Keratinocyte (primary cell): Measurements from ENCODE around the gene SKP2. TPM values are rescaled to one million over a fixed set of nuclear protein-coding genes. Genes with fewer than 3 reads are reported as not detected.

Experiments
- DNase-seq: peaks from one replicate; pipeline ENCODE4 v3.0.0-alpha.2; 2011; ENCODE audit warnings: low read depth, missing footprints, low spot score
- FAIRE-seq: peaks from 2 replicates; lab custom pipeline; 2011; peaks lifted over from hg19 to GRCh38; lab: Jason Lieb, UNC
- H2AFZ ChIP-seq: 2 replicates; pipeline ENCODE4 v1.6.0; 2012; ENCODE audit warnings: low read length, control low read depth, inconsistent platforms; ENCODE audit not compliant: control insufficient read depth
- H3K27ac ChIP-seq: 2 replicates; pipeline ENCODE4 v1.5.1; 2011; ENCODE audit warnings: low read length; ENCODE audit not compliant: control insufficient read depth, insufficient read depth
- H3K27me3 ChIP-seq: 3 replicates; pipeline ENCODE4 v1.6.0; 2011; ENCODE audit warnings: low read length; ENCODE audit not compliant: control insufficient read depth, insufficient read depth; ENCODE audit errors: extremely low read depth
- H3K36me3 ChIP-seq, 2 experiments: 2 replicates in 1 of 2; 3 replicates in 1 of 2; pipeline ENCODE4 v1.5.1; 2011; ENCODE audit warnings: low read length in 2 of 2, mild to moderate bottlenecking in 1 of 2; ENCODE audit not compliant: control insufficient read depth in 2 of 2, insufficient read depth in 2 of 2; ENCODE audit errors: extremely low read depth in 1 of 2
- H3K4me1 ChIP-seq: 3 replicates; pipeline ENCODE4 v1.5.1; 2011; ENCODE audit warnings: low read length; ENCODE audit not compliant: control insufficient read depth, insufficient read depth; ENCODE audit errors: extremely low read depth
- H3K4me2 ChIP-seq: 3 replicates; pipeline ENCODE4 v1.6.0; 2011; ENCODE audit warnings: low read depth, low read length; ENCODE audit not compliant: control insufficient read depth, insufficient read depth; ENCODE audit errors: extremely low read depth
- H3K4me3 ChIP-seq, 3 experiments: fragments of 200-600 bp in 1 of 3; sonication (generic) in 1 of 3; 2 replicates in 2 of 3; 3 replicates in 1 of 3; pipeline ENCODE4 v1.5.1; 2011 to 2016; ENCODE audit warnings: low read length in 3 of 3, mild to moderate bottlenecking in 3 of 3, control low read depth in 2 of 3, inconsistent platforms in 1 of 3, low read depth in 1 of 3, mixed read lengths in 1 of 3, mixed run types in 1 of 3, moderate library complexity in 1 of 3; ENCODE audit not compliant: control insufficient read depth in 2 of 3, insufficient read depth in 2 of 3; ENCODE audit errors: extremely low read depth in 1 of 3
- H3K79me2 ChIP-seq: 2 replicates; pipeline ENCODE4 v1.6.0; 2012; ENCODE audit warnings: low read length; ENCODE audit not compliant: control insufficient read depth, insufficient read depth
- H3K9ac ChIP-seq: 3 replicates; pipeline ENCODE4 v1.6.0; 2011; ENCODE audit warnings: low read length; ENCODE audit not compliant: control insufficient read depth, insufficient read depth; ENCODE audit errors: extremely low read depth
- H3K9me1 ChIP-seq: 3 replicates; pipeline ENCODE4 v1.6.0; 2011; ENCODE audit warnings: low read length; ENCODE audit not compliant: control insufficient read depth, insufficient read depth; ENCODE audit errors: extremely low read depth
- H3K9me3 ChIP-seq: 2 replicates; pipeline ENCODE4 v1.5.1; 2012; ENCODE audit warnings: low read depth, low read length; ENCODE audit not compliant: control insufficient read depth
- H4K20me1 ChIP-seq: 3 replicates; pipeline ENCODE4 v1.6.0; 2011; ENCODE audit warnings: low read length; ENCODE audit not compliant: control insufficient read depth, insufficient read depth; ENCODE audit errors: extremely low read depth
- EZH2 ChIP-seq: IDR thresholded peaks from one replicate; pipeline ENCODE4 v1.6.1; 2012; ENCODE audit warnings: inconsistent platforms, mild to moderate bottlenecking, low read length, moderate library complexity
- dilution Hi-C: fragments of 300-500 bp; cut with MboI; formaldehyde crosslinking; loops from one replicate; pipeline ENCODE4 v1.7.0; 2020; ENCODE audit warnings: low sequenced_read_pairs; ENCODE audit not compliant: extremely low pct_ligation_motif_present
- polyA plus RNA-seq, 5 experiments: library from polyadenylated mRNA; depleted of rRNA in 3 of 5; stranded (reverse) in 3 of 5; stranded (forward) in 1 of 5; unstranded in 1 of 5; fragments of >200 nt; gene quantifications; 1 replicate in 1 of 5; 2 replicates in 3 of 5; 3 replicates in 1 of 5; pipeline versions ENCODE4 v1.2.1 to v1.2.3, GENCODE V29; 2011 to 2012; ENCODE audit warnings: missing spikeins in 2 of 5, low read depth in 1 of 5, low replicate concordance in 1 of 5
- TF ChIP-seq, protein P1 (sequence below), 3 experiments: IDR thresholded peaks in 1 of 3; conservative IDR thresholded peaks in 1 of 3; optimal IDR thresholded peaks in 1 of 3; 2 replicates in 2 of 3; 3 replicates in 1 of 3; pipeline versions ENCODE3 to v1.5.1; 2011; ENCODE audit warnings: low read length in 3 of 3, mild to moderate bottlenecking in 3 of 3, moderate library complexity in 2 of 3, control low read depth in 1 of 3, inconsistent platforms in 1 of 3; ENCODE audit not compliant: insufficient read depth in 2 of 3; ENCODE audit errors: extremely low read depth in 1 of 3

The SKP2 gene
- polyA plus RNA-seq, 1 donor (not counting 4 experiments of a cell fraction or from before 2014, with no cell fraction given) = 34.6 TPM

DNA sequence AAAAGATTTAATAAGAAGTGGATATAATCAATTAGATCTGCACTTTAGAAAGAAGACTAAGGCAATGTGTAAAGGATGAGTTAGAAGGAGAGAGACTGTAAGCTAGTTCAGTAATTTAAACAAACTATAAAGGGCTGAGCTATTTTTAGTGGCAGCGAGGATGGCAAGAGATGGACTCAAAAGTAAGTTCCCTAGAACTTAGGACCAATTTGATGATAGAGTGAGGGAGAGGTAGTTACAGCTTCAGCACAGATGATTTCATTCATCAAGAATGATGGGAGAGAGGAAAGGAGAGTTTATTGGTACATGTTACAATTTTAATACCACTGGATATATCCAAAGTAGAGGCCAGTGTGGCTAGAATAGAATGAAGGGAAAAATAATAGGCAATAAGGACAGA, 70.7 kb downstream of the SKP2 start:
- no peaks in the 10 kb centered on the region for H3K4me1 ChIP-seq
- DNase-seq = no peak
- no peak for FAIRE-seq
- no peaks in the 10 kb centered on the region for H3K9me3 ChIP-seq
- H3K4me3 ChIP-seq = no peak overlapping the region
- H3K9me1 ChIP-seq = no peaks in the 10 kb centered on the region
- no peaks in the 10 kb centered on the region for H3K27me3 ChIP-seq
- dilution Hi-C loops = no loop called here
- peaks cover 0 to 10% of the 10 kb centered on the region in 2 experiments for H3K36me3 ChIP-seq
- H2AFZ ChIP-seq = no peak overlapping the region
- no peak overlapping the region for H3K4me2 ChIP-seq
- H3K79me2 ChIP-seq = no peaks in the 10 kb centered on the region
- H3K9ac ChIP-seq = no peak overlapping the region
- no peak overlapping the region for H3K27ac ChIP-seq
- H4K20me1 ChIP-seq = no peaks in the 10 kb centered on the region
- TF ChIP-seq, protein P1, sequence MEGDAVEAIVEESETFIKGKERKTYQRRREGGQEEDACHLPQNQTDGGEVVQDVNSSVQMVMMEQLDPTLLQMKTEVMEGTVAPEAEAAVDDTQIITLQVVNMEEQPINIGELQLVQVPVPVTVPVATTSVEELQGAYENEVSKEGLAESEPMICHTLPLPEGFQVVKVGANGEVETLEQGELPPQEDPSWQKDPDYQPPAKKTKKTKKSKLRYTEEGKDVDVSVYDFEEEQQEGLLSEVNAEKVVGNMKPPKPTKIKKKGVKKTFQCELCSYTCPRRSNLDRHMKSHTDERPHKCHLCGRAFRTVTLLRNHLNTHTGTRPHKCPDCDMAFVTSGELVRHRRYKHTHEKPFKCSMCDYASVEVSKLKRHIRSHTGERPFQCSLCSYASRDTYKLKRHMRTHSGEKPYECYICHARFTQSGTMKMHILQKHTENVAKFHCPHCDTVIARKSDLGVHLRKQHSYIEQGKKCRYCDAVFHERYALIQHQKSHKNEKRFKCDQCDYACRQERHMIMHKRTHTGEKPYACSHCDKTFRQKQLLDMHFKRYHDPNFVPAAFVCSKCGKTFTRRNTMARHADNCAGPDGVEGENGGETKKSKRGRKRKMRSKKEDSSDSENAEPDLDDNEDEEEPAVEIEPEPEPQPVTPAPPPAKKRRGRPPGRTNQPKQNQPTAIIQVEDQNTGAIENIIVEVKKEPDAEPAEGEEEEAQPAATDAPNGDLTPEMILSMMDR (optimal IDR thresholded peaks at IDR 0.05 in 1 of 3, IDR thresholded peaks at IDR 0.05 in 1 of 3, conservative IDR thresholded peaks at IDR 0.05 in 1 of 3; ENCODE audit: extremely low read depth in 1 of 3, insufficient read depth in 2 of 3, low read length in 3 of 3) = no peak
- TF ChIP-seq EZH2 = no peak

DNA sequence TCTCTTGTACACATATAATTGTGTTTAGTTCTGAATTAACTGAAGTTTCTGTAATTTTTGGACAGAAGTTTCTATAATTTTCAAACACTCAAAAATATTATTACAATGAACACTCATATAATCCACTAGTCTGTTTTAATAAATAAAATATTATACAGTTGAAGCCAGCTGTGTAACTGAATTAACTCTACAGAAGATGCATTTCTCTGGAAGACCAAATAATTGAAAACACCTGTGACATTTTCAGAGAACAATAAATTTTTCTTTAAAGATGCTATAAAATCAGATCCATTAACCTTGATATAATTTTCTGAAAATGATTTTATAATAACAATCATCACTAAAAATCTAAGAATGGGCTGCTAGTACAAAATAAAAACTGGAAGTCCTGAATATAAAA, 75.1 kb downstream of the SKP2 start:
- DNase-seq (no peak), FAIRE-seq (no peak)
- no peaks in the 10 kb centered on the region for H3K9me3 ChIP-seq
- no peaks in the 10 kb centered on the region for H3K27me3 ChIP-seq
- H4K20me1 ChIP-seq = no peaks in the 10 kb centered on the region
- H3K9ac ChIP-seq = no peak overlapping the region
- H3K4me2 ChIP-seq = no peak overlapping the region
- peaks cover 0 to 4% of the 10 kb centered on the region in 2 experiments for H3K36me3 ChIP-seq
- H3K4me3 ChIP-seq = no peak overlapping the region
- H3K9me1 ChIP-seq = no peaks in the 10 kb centered on the region
- dilution Hi-C loops = no loop called here
- no peaks in the 10 kb centered on the region for H3K4me1 ChIP-seq
- H3K79me2 ChIP-seq = no peaks in the 10 kb centered on the region
- no peak for TF ChIP-seq EZH2
- TF ChIP-seq, protein P1 (optimal IDR thresholded peaks at IDR 0.05 in 1 of 3, IDR thresholded peaks at IDR 0.05 in 1 of 3, conservative IDR thresholded peaks at IDR 0.05 in 1 of 3; ENCODE audit: extremely low read depth in 1 of 3, insufficient read depth in 2 of 3, low read length in 3 of 3) = no peak
- no peak overlapping the region for H2AFZ ChIP-seq
- H3K27ac ChIP-seq = no peak overlapping the region
